A549 (cell line): ENCODE data around the gene LIG3.

Experiments
- CTCF ChIP-seq: fragments of >200 bp; sonication (Bioruptor Twin); formaldehyde crosslinking; IDR thresholded peaks from 3 replicates; pipeline ENCODE4 v1.5.1; 2016
- EP300 ChIP-seq, 2 experiments: fragments of >200 bp; sonication (Bioruptor Twin); formaldehyde crosslinking; IDR thresholded peaks; 2 replicates in 1 of 2; 3 replicates in 1 of 2; pipeline ENCODE4 v1.6.1; 2016 to 2017
- HOXB13 ChIP-seq: fragments of 250-450 bp; sonication (Bioruptor Pico); IDR thresholded peaks from 2 replicates; pipeline ENCODE4 v1.5.0; 2020; ENCODE audit warnings: low read depth, mild to moderate bottlenecking, moderate library complexity
- MYC ChIP-seq: IDR thresholded peaks from 2 replicates; pipeline ENCODE4 v1.6.1; 2012; ENCODE audit warnings: mild to moderate bottlenecking, inconsistent platforms, low read length, improper control_type of control experiment, borderline replicate concordance
- PHF8 ChIP-seq: fragments of 200-600 bp; sonication (generic); IDR thresholded peaks from 2 replicates; pipeline ENCODE4 v1.6.1; 2016; ENCODE audit warnings: low read depth, mild to moderate bottlenecking, antibody characterized with exemption, moderate library complexity, borderline replicate concordance
- POLR2A ChIP-seq: IDR thresholded peaks from 2 replicates; pipeline ENCODE4 v1.6.1; 2012; ENCODE audit warnings: mild to moderate bottlenecking, low read length
- REST ChIP-seq: fragments of 200-600 bp; sonication (generic); IDR thresholded peaks from 2 replicates; pipeline ENCODE4 v1.6.1; 2016; ENCODE audit warnings: antibody characterized with exemption, mild to moderate bottlenecking, moderate library complexity
- RFX5 ChIP-seq: fragments of 450-650 bp; IDR thresholded peaks from 2 replicates; pipeline ENCODE4 v1.7.1; 2014; ENCODE audit warnings: antibody characterized with exemption, mild to moderate bottlenecking, moderate library complexity
- ZNF302 ChIP-seq: fragments of 250-450 bp; sonication (Bioruptor Pico); IDR thresholded peaks from 2 replicates; pipeline ENCODE4 v1.9.0; 2021; ENCODE audit warnings: inconsistent platforms, mild to moderate bottlenecking, moderate library complexity
- ZSCAN20 ChIP-seq: fragments of 250-450 bp; sonication (Bioruptor Pico); IDR thresholded peaks from 2 replicates; pipeline ENCODE4 v1.8.0; 2022; ENCODE audit warnings: mild to moderate bottlenecking, moderate library complexity

- TF ChIP-seq ZNF302 (CRISPR knock-in tag) = no peak
- TF ChIP-seq CTCF = no peak
- no peak for TF ChIP-seq MYC
- TF ChIP-seq PHF8 = no peak
- TF ChIP-seq ZSCAN20 = no peak
- TF ChIP-seq EP300 (IDR thresholded peaks at IDR 0.05) = no peak
- TF ChIP-seq POLR2A = no peak
- no peak for TF ChIP-seq RFX5
- no peak for TF ChIP-seq HOXB13
- TF ChIP-seq REST = no peak
These were observed 48.4 kb downstream of the LIG3 start for GRCh38 chr17:35028531-35029262.
